SU-DHL-6 (cell line): ENCODE data around the gene PVALEF.

Experiments used
- H2AFZ ChIP-seq: fragments of 200-600 bp; sonication (generic); 2 replicates; pipeline ENCODE4 v1.6.1; 2014; ENCODE audit warnings: low read depth, mild to moderate bottlenecking, moderate library complexity, mixed read lengths, antibody characterized with exemption, low read length; ENCODE audit not compliant: severe bottlenecking
- H3F3A ChIP-seq: fragments of 200-600 bp; shearing (Covaris generic); 2 replicates; pipeline ENCODE4 v1.6.0; 2016; ENCODE audit warnings: antibody characterized with exemption, mild to moderate bottlenecking; ENCODE audit not compliant: insufficient read depth
- H3K27ac ChIP-seq: fragments of 200-600 bp; sonication (generic); 2 replicates; pipeline ENCODE4 v1.5.1; 2016; ENCODE audit warnings: low read depth, mild to moderate bottlenecking, low read length, moderate library complexity, mixed read lengths
- H3K27me3 ChIP-seq: fragments of 200-600 bp; sonication (generic), shearing (Covaris generic); 2 replicates; pipeline ENCODE4 v1.6.0; 2014; ENCODE audit warnings: mild to moderate bottlenecking, low read length
- H3K36me3 ChIP-seq: fragments of 200-600 bp; sonication (generic); 2 replicates; pipeline ENCODE4 v1.6.1; 2014; ENCODE audit warnings: mild to moderate bottlenecking, low read length, mixed read lengths
- H3K4me2 ChIP-seq: fragments of 300-600, 200-600 bp; shearing (Covaris generic), sonication (generic); 2 replicates; pipeline ENCODE4 v1.6.0; 2014; ENCODE audit warnings: low read length, low read depth, mild to moderate bottlenecking; ENCODE audit not compliant: poor library complexity, severe bottlenecking
- H3K4me3 ChIP-seq: fragments of 200-600 bp; sonication (generic); 2 replicates; pipeline ENCODE4 v1.5.1; 2014; ENCODE audit warnings: antibody characterized with exemption, low read length, mild to moderate bottlenecking, mixed read lengths; ENCODE audit not compliant: insufficient read depth, poor library complexity, severe bottlenecking
- H3K79me2 ChIP-seq: fragments of 200-600 bp; sonication (generic); 2 replicates; pipeline ENCODE4 v1.6.1; 2014; ENCODE audit warnings: mild to moderate bottlenecking, low read length, moderate library complexity; ENCODE audit not compliant: insufficient read depth
- H3K9ac ChIP-seq: fragments of 200-600 bp; sonication (generic); 2 replicates; pipeline ENCODE4 v1.7.0; 2014; ENCODE audit warnings: mild to moderate bottlenecking, low read length
- H3K9me2 ChIP-seq: fragments of 200-600 bp; sonication (generic); replicated peaks from 2 replicates; pipeline ENCODE4 v1.6.1; 2014; ENCODE audit warnings: low read length; ENCODE audit not compliant: insufficient read depth
- H3K9me3 ChIP-seq: fragments of 200-600 bp; sonication (generic); 2 replicates; pipeline ENCODE4 v1.6.1; 2014; ENCODE audit warnings: low read length, mixed read lengths; ENCODE audit not compliant: insufficient read depth
- H4K20me1 ChIP-seq: fragments of 200-600 bp; sonication (generic); 2 replicates; pipeline ENCODE4 v1.6.1; 2014; ENCODE audit warnings: low read depth, mild to moderate bottlenecking, antibody characterized with exemption, low read length, moderate library complexity, mixed read lengths
- CTCF ChIP-seq: fragments of 200-600 bp; sonication (generic); IDR thresholded peaks from one replicate; pipeline ENCODE4 v1.5.1; 2017; ENCODE audit warnings: antibody characterized with exemption, mild to moderate bottlenecking, low read length, moderate library complexity; ENCODE audit not compliant: insufficient read depth, poor library complexity, severe bottlenecking
- EZH2phosphoT487 ChIP-seq: fragments of 200-600 bp; sonication (generic), shearing (Covaris generic); conservative IDR thresholded peaks from 2 replicates; pipeline ENCODE4 v1.6.1; 2018; ENCODE audit warnings: mild to moderate bottlenecking, antibody characterized with exemption, low read length, moderate library complexity, mixed read lengths

The PVALEF gene

DNA sequence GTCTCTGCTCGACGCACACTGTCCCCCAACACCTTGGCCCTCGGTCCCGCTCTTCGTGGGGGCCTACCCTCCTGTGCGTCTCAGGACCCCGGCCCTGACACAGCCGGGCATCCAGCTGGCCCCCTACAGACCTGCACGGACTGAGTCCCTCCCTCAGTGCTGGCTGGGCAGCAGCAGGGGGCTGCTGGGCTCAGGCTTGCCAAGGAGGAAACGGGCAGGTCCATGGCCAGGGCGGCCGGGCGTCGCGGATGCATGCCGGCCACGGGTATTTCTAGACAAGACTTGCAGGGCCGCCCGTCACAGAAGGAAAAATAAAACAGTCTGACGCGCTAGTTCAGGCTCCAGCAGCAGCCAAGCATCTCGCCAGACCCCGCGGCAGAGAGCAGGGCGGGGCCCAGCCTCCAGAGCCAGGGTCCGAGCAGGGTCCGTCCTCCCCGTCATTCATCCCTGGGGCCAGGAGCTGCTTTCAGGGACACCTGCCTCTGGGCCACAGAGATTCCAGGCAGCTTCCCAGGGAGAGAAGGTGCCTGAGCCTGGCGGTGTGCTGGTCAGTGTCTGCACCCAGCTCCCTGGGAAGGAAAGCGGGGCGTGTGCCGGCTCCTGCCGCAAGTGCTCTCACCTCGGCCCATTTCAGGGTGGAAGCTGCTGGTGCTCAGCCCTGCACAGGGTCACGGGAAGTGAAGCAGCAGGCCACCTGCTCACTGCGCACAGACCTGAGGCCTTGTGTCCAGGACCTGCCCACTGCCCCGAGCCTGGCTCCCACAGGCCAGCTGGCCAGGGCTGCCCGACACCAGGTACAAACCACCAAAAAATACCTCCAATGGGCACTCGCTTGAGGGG, 7.2 kb upstream of the PVALEF start:
- Histone ChIP-seq H3K9ac (no peak overlapping the region), H3K9me2 (no peaks in the 10 kb centered on the region), H3K36me3 (no peaks in the 10 kb centered on the region), H3K9me3 (no peaks in the 10 kb centered on the region), H3F3A (no peaks in the 10 kb centered on the region), H3K79me2 (no peaks in the 10 kb centered on the region), H3K27ac (no peak overlapping the region), H4K20me1 (no peaks in the 10 kb centered on the region), H2AFZ (no peak overlapping the region), H3K4me3 (no peak overlapping the region), H3K27me3 (no peaks in the 10 kb centered on the region), H3K4me2 (no peak overlapping the region)
- TF ChIP-seq EZH2phosphoT487, result no peak
- TF ChIP-seq CTCF, result no peak

DNA sequence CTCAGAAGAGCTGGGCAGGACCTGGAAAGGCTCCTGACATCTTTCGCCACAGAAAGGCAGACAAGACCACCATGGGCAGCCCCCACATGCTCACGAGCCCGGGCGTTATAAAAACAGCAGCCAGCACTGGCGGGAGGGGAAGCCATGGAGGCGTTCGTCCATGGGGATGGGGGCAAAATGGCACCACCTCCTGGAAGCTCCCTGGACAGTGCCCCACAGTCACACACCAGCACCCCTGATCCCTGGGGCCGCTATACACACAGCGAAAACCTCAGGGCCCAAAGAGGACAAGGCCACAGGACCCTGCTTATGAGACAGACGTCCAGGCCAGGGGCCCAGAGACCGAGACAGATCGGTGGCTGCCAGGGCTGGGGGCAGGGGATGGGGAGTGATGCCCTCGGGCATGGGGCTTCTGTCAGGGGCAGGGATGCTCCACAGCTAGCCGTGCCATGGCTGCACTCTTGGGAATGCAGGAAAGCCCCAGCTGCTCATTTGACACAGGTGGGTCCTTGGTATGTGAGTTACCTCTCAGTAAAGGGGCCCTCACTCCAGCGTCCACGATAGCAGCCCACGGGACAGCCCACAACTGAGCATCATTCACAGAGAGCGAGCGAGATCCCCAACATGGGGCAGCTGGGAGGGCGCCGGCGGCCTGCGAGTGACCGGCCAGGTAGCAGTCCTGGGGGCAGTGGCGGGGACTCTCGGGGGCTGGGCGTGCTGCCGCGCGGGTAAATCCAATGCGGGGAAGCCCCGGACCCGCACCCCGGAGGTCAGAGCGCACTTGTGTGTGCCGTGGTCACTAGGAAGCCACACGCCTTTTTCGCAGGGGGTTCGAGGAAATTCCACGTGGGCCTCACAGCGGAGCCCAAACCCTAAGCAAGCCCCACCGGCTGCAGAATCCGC, 6.4 kb upstream of the PVALEF start:
- no peaks in the 10 kb centered on the region for H4K20me1 ChIP-seq
- H3K9me3 ChIP-seq, result no peaks in the 10 kb centered on the region
- no peak overlapping the region for H3K9ac ChIP-seq
- H3K79me2 ChIP-seq, result no peaks in the 10 kb centered on the region
- no peaks in the 10 kb centered on the region for H3F3A ChIP-seq
- no peaks in the 10 kb centered on the region for H3K27me3 ChIP-seq
- no peak overlapping the region for H3K4me2 ChIP-seq
- no peak overlapping the region for H3K4me3 ChIP-seq
- TF ChIP-seq EZH2phosphoT487 (no peak), CTCF (no peak)
- H3K9me2 ChIP-seq, result no peaks in the 10 kb centered on the region
- H3K36me3 ChIP-seq, result no peaks in the 10 kb centered on the region
- H2AFZ ChIP-seq, result no peak overlapping the region
- no peak overlapping the region for H3K27ac ChIP-seq

- Histone ChIP-seq H3K4me3 (no peak overlapping the region), H3K27ac (no peak overlapping the region), H3K9ac (no peak overlapping the region), H3K9me2 (no peaks in the 10 kb centered on the region), H3K79me2 (no peaks in the 10 kb centered on the region), H3K9me3 (no peaks in the 10 kb centered on the region), H3K36me3 (no peaks in the 10 kb centered on the region), H4K20me1 (no peaks in the 10 kb centered on the region), H3K27me3 (no peaks in the 10 kb centered on the region), H3K4me2 (no peak overlapping the region), H2AFZ (no peak overlapping the region), H3F3A (no peaks in the 10 kb centered on the region)
- TF ChIP-seq EZH2phosphoT487, result no peak
- TF ChIP-seq CTCF, result no peak
Observed at GRCh38 chr17:81159611-81160265, 5.6 kb upstream of the PVALEF start.
